HepG2 (cell line): ENCODE data around the gene LRRC4C. TPM values are rescaled to one million over a fixed set of nuclear protein-coding genes. Genes with fewer than 3 reads are reported as not detected.

Source experiments
- ATAC-seq: fragments of 200-7000 bp; cut with Tn5 transposase; 3 replicates; pipeline ENCODE4 v1.9.1; 2020; ENCODE audit warnings: mild to moderate bottlenecking, moderate library complexity
- BruUV-seq: library from RNA; stranded (reverse); fragments of 400-500 nt; replicated peaks from 2 replicates; lab custom pipeline; 2021; lab: Mats Ljungman, UMichigan
- CTCF ChIA-PET: fragments of 300-600 bp; formaldehyde crosslinking; extraction: SDS; loops from one replicate; lab custom pipeline; 2021; ENCODE audit warnings: low total read pairs, inconsistent platforms, low intra/inter-chr PET ratio; lab: Yijun Ruan, JAX
- POLR2A ChIA-PET: fragments of 350-600 bp; sonication (Branson Sonifier 250); formaldehyde crosslinking; loops from one replicate; lab custom pipeline; 2020; ENCODE audit warnings: antibody characterized with exemption, inconsistent platforms; lab: Yijun Ruan, JAX
- DNase-seq: peaks from one replicate; pipeline ENCODE4 v3.0.0-alpha.2; 2015; ENCODE audit warnings: low spot score
- FAIRE-seq: peaks from 3 replicates; lab custom pipeline; 2011; peaks lifted over from hg19 to GRCh38; lab: Jason Lieb, UNC
- H2AFZ ChIP-seq: one replicate; pipeline ENCODE4 v1.6.1; 2011; ENCODE audit warnings: low read length, inconsistent platforms
- H3K27ac ChIP-seq: fragments of 300-600 bp; 3 replicates; pipeline ENCODE4 v1.8.0; 2011; ENCODE audit warnings: mixed run types, mild to moderate bottlenecking, mixed read lengths, low read length, inconsistent platforms; ENCODE audit not compliant: insufficient read depth; ENCODE audit errors: extremely low read length
- H3K27me3 ChIP-seq, 2 experiments: fragments of 200-600 bp in 1 of 2; 2 replicates in 1 of 2; 3 replicates in 1 of 2; pipeline versions ENCODE4 v1.6.0 to v1.8.0; 2011; ENCODE audit warnings: low read length in 2 of 2, mild to moderate bottlenecking in 2 of 2, moderate library complexity in 2 of 2, inconsistent platforms in 1 of 2; ENCODE audit not compliant: insufficient read depth in 2 of 2, control insufficient read depth in 1 of 2
- H3K36me3 ChIP-seq, 2 experiments: fragments of 200-600 bp in 1 of 2; replicated peaks in 1 of 2; 2 replicates in 1 of 2; 3 replicates in 1 of 2; pipeline versions ENCODE4 v1.5.1 to v1.8.0; 2011; ENCODE audit warnings: low read length in 2 of 2, inconsistent platforms in 1 of 2; ENCODE audit not compliant: insufficient read depth in 2 of 2, control insufficient read depth in 1 of 2
- H3K4me1 ChIP-seq: 2 replicates; pipeline ENCODE4 v1.5.1; 2012; ENCODE audit warnings: low read length, inconsistent platforms; ENCODE audit not compliant: insufficient read depth
- H3K4me2 ChIP-seq: 2 replicates; pipeline ENCODE4 v1.6.0; 2011; ENCODE audit warnings: low read depth, low read length, inconsistent platforms
- H3K4me3 ChIP-seq, 3 experiments: fragments of 200-600 bp in 1 of 3; sonication (generic), shearing (Covaris generic) in 1 of 3; replicated peaks in 1 of 3; 2 replicates each; pipeline ENCODE4 v1.5.1; 2011 to 2016; ENCODE audit warnings: low read length in 3 of 3, inconsistent platforms in 2 of 3, low read depth in 2 of 3, mild to moderate bottlenecking in 2 of 3, control low read depth in 1 of 3, mixed read lengths in 1 of 3; ENCODE audit not compliant: insufficient read depth in 1 of 3
- H3K79me2 ChIP-seq: one replicate; pipeline ENCODE4 v1.6.1; 2011; ENCODE audit warnings: low read length, inconsistent platforms; ENCODE audit not compliant: insufficient read depth
- H3K9ac ChIP-seq: 2 replicates; pipeline ENCODE4 v1.6.0; 2011; ENCODE audit warnings: mild to moderate bottlenecking, low read depth, low read length, inconsistent platforms; ENCODE audit not compliant: insufficient read depth
- H3K9me3 ChIP-seq: 2 replicates; pipeline ENCODE4 v1.5.1; 2012; ENCODE audit warnings: mild to moderate bottlenecking, low read length
- H4K20me1 ChIP-seq: 2 replicates; pipeline ENCODE4 v1.6.0; 2011; ENCODE audit warnings: inconsistent platforms, mild to moderate bottlenecking, low read length, moderate library complexity; ENCODE audit not compliant: insufficient read depth
- AGO2 ChIP-seq: fragments of 200-400 bp; formaldehyde crosslinking; optimal IDR thresholded peaks from 2 replicates; pipeline ENCODE3; 2017; ENCODE audit warnings: mild to moderate bottlenecking, low read depth, low read length, moderate library complexity
- CHD2 ChIP-seq: IDR thresholded peaks from 2 replicates; pipeline ENCODE4 v1.6.1; 2011; ENCODE audit warnings: low read depth, low read length, improper control_type of control experiment
- HNRNPLL ChIP-seq: fragments of 200-400 bp; formaldehyde crosslinking; IDR thresholded peaks from 2 replicates; pipeline ENCODE4 v1.6.1; 2017; ENCODE audit warnings: mild to moderate bottlenecking, low read depth, low read length; ENCODE audit not compliant: poor library complexity, severe bottlenecking
- MYC ChIP-seq: sonication (generic); formaldehyde crosslinking; IDR thresholded peaks from 2 replicates; pipeline ENCODE4 v1.9.0; 2021; ENCODE audit warnings: missing genetic modification reagents, borderline replicate concordance
- NR1H2 ChIP-seq: sonication (generic); formaldehyde crosslinking; IDR thresholded peaks from 2 replicates; pipeline ENCODE4 v1.8.1; 2022; ENCODE audit warnings: low read depth, missing genetic modification reagents, borderline replicate concordance
- RBFOX2 ChIP-seq: fragments of 200-400 bp; formaldehyde crosslinking; IDR thresholded peaks from 2 replicates; pipeline ENCODE4 v1.6.1; 2017; ENCODE audit warnings: low read depth, mild to moderate bottlenecking, low read length
- RFXAP ChIP-seq: sonication (generic); formaldehyde crosslinking; IDR thresholded peaks from 2 replicates; pipeline ENCODE4 v1.4.0; 2020; ENCODE audit warnings: missing genetic modification reagents, borderline replicate concordance
- SCMH1 ChIP-seq: sonication (generic); formaldehyde crosslinking; IDR thresholded peaks from 2 replicates; pipeline ENCODE4 v1.9.0; 2021; ENCODE audit warnings: missing genetic modification reagents, mild to moderate bottlenecking, borderline replicate concordance
- SNAI1 ChIP-seq: sonication (generic); formaldehyde crosslinking; IDR thresholded peaks from 2 replicates; pipeline ENCODE4 v1.5.0; 2020; ENCODE audit warnings: mild to moderate bottlenecking, missing genetic modification reagents, borderline replicate concordance
- ZBTB38 ChIP-seq: sonication (generic); formaldehyde crosslinking; IDR thresholded peaks from 2 replicates; pipeline ENCODE4 v1.5.1; 2020; ENCODE audit warnings: mild to moderate bottlenecking, missing genetic modification reagents
- ZKSCAN1 ChIP-seq: fragments of 150-350 bp; IDR thresholded peaks from 2 replicates; pipeline ENCODE4 v1.6.1; 2014; ENCODE audit warnings: low read length
- ZNF326 ChIP-seq: sonication (generic); formaldehyde crosslinking; IDR thresholded peaks from 2 replicates; pipeline ENCODE4 v1.4.0; 2020; ENCODE audit warnings: missing genetic modification reagents, borderline replicate concordance
- ZNF337 ChIP-seq: sonication (generic); formaldehyde crosslinking; IDR thresholded peaks from 2 replicates; pipeline ENCODE4 v1.5.1; 2020; ENCODE audit warnings: missing genetic modification reagents, low read depth, mild to moderate bottlenecking, borderline replicate concordance
- ZNF670 ChIP-seq: sonication (generic); formaldehyde crosslinking; IDR thresholded peaks from 2 replicates; pipeline ENCODE4 v1.8.0; 2022; ENCODE audit warnings: mild to moderate bottlenecking, missing genetic modification reagents, borderline replicate concordance
- ZNF776 ChIP-seq: sonication (generic); formaldehyde crosslinking; IDR thresholded peaks from 2 replicates; pipeline ENCODE4 v1.4.0; 2020; ENCODE audit warnings: mild to moderate bottlenecking, missing genetic modification reagents
- whole genome bisulfite sequencing: methylation state at CpG from one replicate; pipeline ENCODE4 v1.1.6; 2017; ENCODE audit warnings: low lambda C conversion rate; 5-methylcytosine and 5-hydroxymethylcytosine counted together
- in situ Hi-C: cut with HindIII; loops from 2 replicates; pipeline ENCODE4 v1.10.0; 2017; ENCODE audit warnings: low pct_unique_long_range_greater_than_20kb; ENCODE audit not compliant: extremely low pct_ligation_motif_present
- intact Hi-C: fragments of 100-400 bp; cut with micrococcal nuclease; formaldehyde crosslinking; loops from one replicate; pipeline ENCODE4 v1.10.0; 2022; ENCODE audit not compliant: unreplicated experiment
- polyA plus RNA-seq, 8 experiments: library from polyadenylated mRNA; depleted of rRNA in 3 of 8; stranded (reverse) in 7 of 8; unstranded in 1 of 8; fragments of >200 nt; fragmentation: Illumina TruSeq in 4 of 8; extraction: Trizol in 4 of 8; gene quantifications; 2 replicates each; pipeline versions ENCODE4 v1.2.1 to v1.2.3, GENCODE V29; 2011 to 2016; ENCODE audit warnings: low read depth in 4 of 8, missing spikeins in 1 of 8, mixed read lengths in 1 of 8; ENCODE audit not compliant: insufficient read depth in 1 of 8
- total RNA-seq, 5 experiments: library from RNA; depleted of rRNA; stranded (reverse); fragments of >200 nt; fragmentation: Illumina TruSeq; extraction: Trizol; gene quantifications; 2 replicates each; pipeline ENCODE4 v1.2.3, GENCODE V29; 2016; ENCODE audit warnings: low read depth in 1 of 5
- TF ChIP-seq, protein P1 (sequence below): sonication (generic); formaldehyde crosslinking; IDR thresholded peaks from 2 replicates; pipeline ENCODE4 v1.5.1; 2020; ENCODE audit warnings: missing genetic modification reagents, mild to moderate bottlenecking, borderline replicate concordance
- TF ChIP-seq, protein P2 (sequence below): sonication (generic); formaldehyde crosslinking; IDR thresholded peaks from 2 replicates; pipeline ENCODE4 v1.5.0; 2020; ENCODE audit warnings: mild to moderate bottlenecking, low read depth, missing genetic modification reagents, borderline replicate concordance
- TF ChIP-seq, protein P3 (sequence below): sonication (generic); formaldehyde crosslinking; IDR thresholded peaks from 2 replicates; pipeline ENCODE4 v1.5.1; 2020; ENCODE audit warnings: mild to moderate bottlenecking, missing genetic modification reagents, moderate library complexity

LRRC4C gene
- total and polyA plus RNA-seq, 2 of the 13 experiments (the other 11 are each of a cell fraction or from before 2014, with no cell fraction given): not detected

DNA sequence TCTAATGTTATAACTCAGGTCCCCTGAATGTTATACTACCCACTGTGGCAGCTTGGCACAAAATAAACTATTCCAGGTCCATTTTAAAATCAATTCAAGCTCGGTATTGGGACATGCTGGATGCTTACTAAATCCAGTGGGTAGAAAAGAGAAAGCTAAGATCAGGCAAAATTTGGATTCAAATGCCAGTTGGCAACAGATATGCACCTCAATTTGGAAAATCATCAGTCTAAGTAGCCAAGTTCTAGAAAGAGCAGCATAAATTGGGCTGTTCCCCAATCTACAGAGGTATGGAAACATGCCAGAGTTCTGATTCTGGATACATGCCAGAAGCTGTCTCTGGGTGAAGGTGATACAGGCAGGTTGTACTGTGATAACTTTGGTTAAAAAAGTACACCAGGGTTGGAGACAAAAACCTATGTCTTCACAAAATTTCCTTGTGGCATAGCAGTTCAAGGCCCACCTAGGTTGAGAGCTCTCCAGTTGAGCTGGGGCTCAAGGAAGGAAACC, 427.8 kb downstream of the LRRC4C start:
- H2AFZ ChIP-seq: no peak overlapping the region
- H3K27me3 ChIP-seq: no peaks in the 10 kb centered on the region
- intact Hi-C loops: no loop called here
- FAIRE-seq: no peak
- no peak overlapping the region for H3K9ac ChIP-seq
- no peaks in the 10 kb centered on the region for H3K4me1 ChIP-seq
- WGBS: 0% methylated on average over 1 of the region's 1 CpG
- in situ Hi-C loops: no loop called here
- no TSS peak for BruUV-seq
- no peak overlapping the region for H3K4me2 ChIP-seq
- H3K36me3 ChIP-seq: no peaks in the 10 kb centered on the region
- ATAC-seq: no peak
- no peaks in the 10 kb centered on the region for H4K20me1 ChIP-seq
- DNase-seq: no peak
- POLR2A ChIA-PET: no interaction called here
- no peaks in the 10 kb centered on the region for H3K79me2 ChIP-seq
- no peak overlapping the region for H3K4me3 ChIP-seq
- H3K27ac ChIP-seq: no peak overlapping the region
- CTCF ChIA-PET: no interaction called here
- peaks cover 22% of the 10 kb centered on the region for H3K9me3 ChIP-seq
- TF ChIP-seq AGO2 (no peak), RFXAP (CRISPR knock-in tag) (no peak), ZKSCAN1 (no peak), ZNF337 (no peak), ZNF670 (CRISPR knock-in tag) (no peak), MYC (CRISPR knock-in tag) (no peak), RBFOX2 (no peak), HNRNPLL (no peak), NR1H2 (CRISPR knock-in tag) (no peak), CHD2 (no peak), SCMH1 (no peak), ZNF326 (CRISPR knock-in tag) (no peak), SNAI1 (no peak), ZNF776 (CRISPR knock-in tag) (no peak), ZBTB38 (no peak)
- TF ChIP-seq, protein P1, sequence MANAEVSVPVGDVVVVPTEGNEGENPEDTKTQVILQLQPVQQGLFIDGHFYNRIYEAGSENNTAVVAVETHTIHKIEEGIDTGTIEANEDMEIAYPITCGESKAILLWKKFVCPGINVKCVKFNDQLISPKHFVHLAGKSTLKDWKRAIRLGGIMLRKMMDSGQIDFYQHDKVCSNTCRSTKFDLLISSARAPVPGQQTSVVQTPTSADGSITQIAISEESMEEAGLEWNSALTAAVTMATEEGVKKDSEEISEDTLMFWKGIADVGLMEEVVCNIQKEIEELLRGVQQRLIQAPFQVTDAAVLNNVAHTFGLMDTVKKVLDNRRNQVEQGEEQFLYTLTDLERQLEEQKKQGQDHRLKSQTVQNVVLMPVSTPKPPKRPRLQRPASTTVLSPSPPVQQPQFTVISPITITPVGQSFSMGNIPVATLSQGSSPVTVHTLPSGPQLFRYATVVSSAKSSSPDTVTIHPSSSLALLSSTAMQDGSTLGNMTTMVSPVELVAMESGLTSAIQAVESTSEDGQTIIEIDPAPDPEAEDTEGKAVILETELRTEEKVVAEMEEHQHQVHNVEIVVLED (CRISPR knock-in tag): no peak
- TF ChIP-seq, protein P2, sequence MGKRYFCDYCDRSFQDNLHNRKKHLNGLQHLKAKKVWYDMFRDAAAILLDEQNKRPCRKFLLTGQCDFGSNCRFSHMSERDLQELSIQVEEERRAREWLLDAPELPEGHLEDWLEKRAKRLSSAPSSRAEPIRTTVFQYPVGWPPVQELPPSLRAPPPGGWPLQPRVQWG (CRISPR knock-in tag): no peak
- TF ChIP-seq, protein P3, sequence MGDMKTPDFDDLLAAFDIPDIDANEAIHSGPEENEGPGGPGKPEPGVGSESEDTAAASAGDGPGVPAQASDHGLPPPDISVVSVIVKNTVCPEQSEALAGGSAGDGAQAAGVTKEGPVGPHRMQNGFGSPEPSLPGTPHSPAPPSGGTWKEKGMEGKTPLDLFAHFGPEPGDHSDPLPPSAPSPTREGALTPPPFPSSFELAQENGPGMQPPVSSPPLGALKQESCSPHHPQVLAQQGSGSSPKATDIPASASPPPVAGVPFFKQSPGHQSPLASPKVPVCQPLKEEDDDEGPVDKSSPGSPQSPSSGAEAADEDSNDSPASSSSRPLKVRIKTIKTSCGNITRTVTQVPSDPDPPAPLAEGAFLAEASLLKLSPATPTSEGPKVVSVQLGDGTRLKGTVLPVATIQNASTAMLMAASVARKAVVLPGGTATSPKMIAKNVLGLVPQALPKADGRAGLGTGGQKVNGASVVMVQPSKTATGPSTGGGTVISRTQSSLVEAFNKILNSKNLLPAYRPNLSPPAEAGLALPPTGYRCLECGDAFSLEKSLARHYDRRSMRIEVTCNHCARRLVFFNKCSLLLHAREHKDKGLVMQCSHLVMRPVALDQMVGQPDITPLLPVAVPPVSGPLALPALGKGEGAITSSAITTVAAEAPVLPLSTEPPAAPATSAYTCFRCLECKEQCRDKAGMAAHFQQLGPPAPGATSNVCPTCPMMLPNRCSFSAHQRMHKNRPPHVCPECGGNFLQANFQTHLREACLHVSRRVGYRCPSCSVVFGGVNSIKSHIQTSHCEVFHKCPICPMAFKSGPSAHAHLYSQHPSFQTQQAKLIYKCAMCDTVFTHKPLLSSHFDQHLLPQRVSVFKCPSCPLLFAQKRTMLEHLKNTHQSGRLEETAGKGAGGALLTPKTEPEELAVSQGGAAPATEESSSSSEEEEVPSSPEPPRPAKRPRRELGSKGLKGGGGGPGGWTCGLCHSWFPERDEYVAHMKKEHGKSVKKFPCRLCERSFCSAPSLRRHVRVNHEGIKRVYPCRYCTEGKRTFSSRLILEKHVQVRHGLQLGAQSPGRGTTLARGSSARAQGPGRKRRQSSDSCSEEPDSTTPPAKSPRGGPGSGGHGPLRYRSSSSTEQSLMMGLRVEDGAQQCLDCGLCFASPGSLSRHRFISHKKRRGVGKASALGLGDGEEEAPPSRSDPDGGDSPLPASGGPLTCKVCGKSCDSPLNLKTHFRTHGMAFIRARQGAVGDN (CRISPR knock-in tag): no peak
